Measurements from ENCODE around the gene PPP1R1B. TPM values are rescaled to one million over a fixed set of nuclear protein-coding genes. Genes with fewer than 3 reads are reported as not detected.

The PPP1R1B gene
- total and polyA plus RNA-seq, 2 of the 4 experiments (the other 2 are of a cell fraction) = not detected

DNA sequence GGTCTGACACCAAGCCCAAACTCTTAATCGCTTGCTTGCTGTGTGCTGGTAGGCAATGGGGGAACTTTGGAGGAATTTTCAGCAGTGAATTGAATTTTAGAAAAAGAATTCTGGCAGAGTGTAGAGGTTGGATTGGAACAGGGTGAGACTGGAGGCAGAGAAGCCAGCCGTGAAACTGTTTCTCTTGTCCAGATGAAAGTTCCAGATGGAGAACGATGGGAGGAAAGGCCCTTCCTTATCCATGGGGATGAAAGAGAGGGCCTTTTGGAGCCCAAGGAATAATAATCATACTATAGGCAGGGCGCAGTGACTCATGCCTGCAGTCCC is 45.0 kb upstream of the PPP1R1B start:
- H3K27ac ChIP-seq (ENCODE audit: insufficient read depth, low read length) = no peak overlapping the region
- DNase-seq (no peak), ATAC-seq (ENCODE audit: low read depth) (no peak)
- 50% methylated on average over 1 of the region's 4 CpGs; no CpG with 5 or more reads in 1 of the 2 experiments for WGBS, 2 experiments (ENCODE audit: extremely low coverage in 2 of 2, insufficient read length in 1 of 2)
- no peak overlapping the region for H3K4me3 ChIP-seq (ENCODE audit: insufficient read depth, low read depth, low read length)
- H4K8ac ChIP-seq (ENCODE audit: low read depth in 2 of 2, low read length in 2 of 2) = no peak overlapping the region
- H2BK20ac ChIP-seq (ENCODE audit: low read depth, low read length) = no peak overlapping the region
- no peak overlapping the region for H2BK120ac ChIP-seq (ENCODE audit: low read depth, low read length)
- POLR2A ChIA-PET (ENCODE audit: unreplicated experiment) = no interaction called here
- no peak overlapping the region for H3K9ac ChIP-seq (ENCODE audit: low read depth, low read length)
- H3K4me2 ChIP-seq (ENCODE audit: low read depth, low read length) = no peak overlapping the region
- no peak overlapping the region for H3K23ac ChIP-seq (ENCODE audit: low read depth, low read length)
- no peaks in the 10 kb centered on the region for H4K20me1 ChIP-seq (ENCODE audit: insufficient read depth, low read length)
- in situ Hi-C loops (cut with MboI; ENCODE audit: low sequenced_read_pairs) (no loop called here), intact Hi-C loops (cut with micrococcal nuclease) (no loop called here), dilution Hi-C loops (cut with HindIII; ENCODE audit: low sequenced_read_pairs, unreplicated experiment) (no loop called here)
- no peak overlapping the region for H2BK15ac ChIP-seq (ENCODE audit: low read depth, low read length)
- no peak overlapping the region for H4K5ac ChIP-seq (ENCODE audit: low read depth, low read length)
- no peak for TF ChIP-seq MAZ (IDR thresholded peaks at IDR 0.05; ENCODE audit: borderline replicate concordance, low read depth, low read length)
- no peak for TF ChIP-seq MAFK (IDR thresholded peaks at IDR 0.05; ENCODE audit: low read depth, low read length)
- TF ChIP-seq RFX5 (IDR thresholded peaks at IDR 0.05; ENCODE audit: low read depth, low read length) = no peak
- H2AK9ac ChIP-seq (replicated peaks; ENCODE audit: low read depth, low read length, poor library complexity) = no peak overlapping the region
- H2BK5ac ChIP-seq (ENCODE audit: low read depth, low read length, poor library complexity, severe bottlenecking) = no peak overlapping the region
- H3K4me1 ChIP-seq (ENCODE audit: control insufficient read depth, insufficient read depth, low read length) = no peaks in the 10 kb centered on the region
- H3K9me3 ChIP-seq (ENCODE audit: control insufficient read depth, insufficient read depth, low read length) = no peaks in the 10 kb centered on the region
- BruUV-seq (replicated peaks) = no TSS peak
- H3K18ac ChIP-seq (ENCODE audit: low read depth, low read length) = no peak overlapping the region
- H3K36me3 ChIP-seq (ENCODE audit: control insufficient read depth, insufficient read depth, low read length) = no peaks in the 10 kb centered on the region
- H2AFZ ChIP-seq (replicated peaks; ENCODE audit: low read length, poor library complexity) = no peak overlapping the region
- H3K14ac ChIP-seq (replicated peaks; ENCODE audit: low read depth, low read length) = no peak overlapping the region
- no peaks in the 10 kb centered on the region for H3K79me1 ChIP-seq (ENCODE audit: low read depth in 1 of 2, low read length in 2 of 2)
- no peak overlapping the region for H4K91ac ChIP-seq (ENCODE audit: insufficient read depth, low read depth, low read length)
- CTCF ChIA-PET = no interaction called here
- no peak overlapping the region for H2AK5ac ChIP-seq (ENCODE audit: low read depth, low read length)
- no peak overlapping the region for H3K56ac ChIP-seq (ENCODE audit: extremely low read depth, insufficient read depth, low read length)
- H3K9me1 ChIP-seq (ENCODE audit: insufficient read depth, low read length) = no peaks in the 10 kb centered on the region
- peaks cover 29% of the 10 kb centered on the region for H3K27me3 ChIP-seq (ENCODE audit: control insufficient read depth, insufficient read depth, low read length)
- no peak overlapping the region for H3K4ac ChIP-seq (ENCODE audit: low read depth, low read length)
